Activated CD8-positive, alpha-beta T cell treated with anti-CD3 and anti-CD28 coated beads for 36 hours (primary cell): ENCODE data around the gene DNASE2. TPM values are rescaled to one million over a fixed set of nuclear protein-coding genes. Genes with fewer than 3 reads are reported as not detected.
"Not testable (repeated sequence)": the region's sequence is repeated elsewhere in the genome, so short reads cannot be mapped to it uniquely, and the experiment has no call there.

Experiments
- ATAC-seq: fragments of 200-7000 bp; cut with Tn5 transposase; one replicate; pipeline ENCODE4 v1.10.0; 2021; ENCODE audit warnings: mild to moderate bottlenecking, moderate library complexity
- CTCF ChIA-PET: fragments of 350-600 bp; sonication (Branson Sonifier 250); formaldehyde crosslinking; loops from one replicate; lab custom pipeline; 2021; ENCODE audit warnings: antibody characterized with exemption; lab: Charles Lee
- POLR2A ChIA-PET: fragments of 350-600 bp; sonication (Branson Sonifier 250); formaldehyde crosslinking; loops from one replicate; lab custom pipeline; 2021; ENCODE audit warnings: antibody characterized with exemption; lab: Charles Lee
- DNase-seq: peaks from one replicate; pipeline ENCODE4 v3.0.0-alpha.2; 2020
- H3K27ac Mint-ChIP-seq: one replicate; pipeline ENCODE4 v1.8.0; 2021; ENCODE audit warnings: mild to moderate bottlenecking, mixed read lengths
- H3K27me3 Mint-ChIP-seq: one replicate; pipeline ENCODE4 v1.8.0; 2021; ENCODE audit warnings: mixed read lengths
- H3K36me3 Mint-ChIP-seq: one replicate; pipeline ENCODE4 v1.8.0; 2021; ENCODE audit warnings: low read depth, mixed read lengths
- H3K4me1 Mint-ChIP-seq: one replicate; pipeline ENCODE4 v1.8.0; 2021; ENCODE audit warnings: low read depth, mixed read lengths
- H3K4me3 Mint-ChIP-seq: one replicate; pipeline ENCODE4 v1.8.0; 2021; ENCODE audit warnings: mild to moderate bottlenecking, moderate library complexity, mixed read lengths
- H3K9me3 Mint-ChIP-seq: one replicate; pipeline ENCODE4 v1.8.0; 2021; ENCODE audit warnings: mixed read lengths
- CTCF ChIP-seq: fragments of 200-600 bp; IDR thresholded peaks from one replicate; pipeline ENCODE4 v1.8.0; 2022; ENCODE audit warnings: antibody characterized with exemption, mild to moderate bottlenecking
- intact Hi-C: fragments of 100-400 bp; cut with micrococcal nuclease; formaldehyde crosslinking; loops from one replicate; pipeline ENCODE4 v1.10.0; 2022
- total RNA-seq, 2 experiments: library from RNA; stranded (reverse); gene quantifications; one replicate each; pipeline ENCODE4 v1.2.3, GENCODE V29; 2021

DNASE2 gene
- total RNA-seq, 2 experiments from 2014 or later, result 22.3 to 26.1 TPM

- Mint-ChIP-seq H3K27ac (no peak overlapping the region), H3K36me3 (no peaks in the 10 kb centered on the region), H3K9me3 (peaks cover 5% of the 10 kb centered on the region), H3K4me1 (no peaks in the 10 kb centered on the region), H3K4me3 (no peak overlapping the region), H3K27me3 (no peaks in the 10 kb centered on the region)
- ChIA-PET CTCF (interaction anchor here (1.5 to 2.5 kb wide), 3 partner anchors 11 to 107 kb away, joined by 5 to 14 read pairs (median 7); no protein-coding TSS in a partner anchor), POLR2A (no interaction called here)
- intact Hi-C loops, result no loop called here
- ATAC-seq, result no peak
- TF ChIP-seq CTCF, result no peak
- DNase-seq, result no peak
Observed at GRCh38 chr19:12858041-12858928, 23.0 kb downstream of the DNASE2 start.

GRCh38 chr19:12856653-12857052, 24.6 kb downstream of the DNASE2 start:
- TF ChIP-seq CTCF, result no peak
- POLR2A ChIA-PET, result interaction anchor here (0.6 kb wide), 1 partner anchor 41 kb away, joined by 3 read pairs; no protein-coding TSS in a partner anchor
- Mint-ChIP-seq H3K36me3 (no peaks in the 10 kb centered on the region), H3K9me3 (peaks cover 5% of the 10 kb centered on the region), H3K4me3 (no peak overlapping the region), H3K27ac (no peak overlapping the region), H3K4me1 (no peaks in the 10 kb centered on the region), H3K27me3 (no peaks in the 10 kb centered on the region)
- intact Hi-C loops, result no loop called here
- DNase-seq, result no peak
- CTCF ChIA-PET, result interaction anchor here (1.5 kb wide), 1 partner anchor 109 kb away, joined by 7 read pairs; no protein-coding TSS in a partner anchor
- no peak for ATAC-seq

GRCh38 chr19:12847159-12848139, 33.8 kb downstream of the DNASE2 start:
- peaks cover 3% of the 10 kb centered on the region for H3K4me1 Mint-ChIP-seq
- TF ChIP-seq CTCF, result peak; percentile 100
- peak overlapping the region; percentile 67 for H3K4me3 Mint-ChIP-seq
- peak; percentile 99 for ATAC-seq
- no peaks in the 10 kb centered on the region for H3K36me3 Mint-ChIP-seq
- ChIA-PET POLR2A (interaction anchor here (0.6 to 1.7 kb wide), 7 partner anchors 14 to 936 kb away, joined by 3 to 7 read pairs (median 3); partner anchors contain the start of genes FBXW9, JUNB, PRDX2 and RNASEH2A), CTCF (interaction anchor here (0.6 to 6.7 kb wide), 62 partner anchors 10 to 309 kb away, joined by 3 to 118 read pairs (median 5); partner anchors contain the start of genes DNASE2, GCDH, JUNB and MAN2B1)
- H3K27me3 Mint-ChIP-seq, result peaks cover 25% of the 10 kb centered on the region
- no peaks in the 10 kb centered on the region for H3K9me3 Mint-ChIP-seq
- H3K27ac Mint-ChIP-seq, result peak overlapping the region; percentile 63
- intact Hi-C loops, result loop anchor here (5.0 kb wide), 1 partner anchor 85 kb away; no protein-coding TSS in a partner anchor
- peak; percentile 91 for DNase-seq

GRCh38 chr19:12846613-12847012, 34.6 kb downstream of the DNASE2 start:
- not testable (repeated sequence) for H3K9me3 Mint-ChIP-seq, H3K36me3 Mint-ChIP-seq, H3K27ac Mint-ChIP-seq, DNase-seq, H3K4me1 Mint-ChIP-seq, ATAC-seq
- H3K4me3 Mint-ChIP-seq, result peak overlapping the region; percentile 67
- H3K27me3 Mint-ChIP-seq, result peaks cover 30% of the 10 kb centered on the region
- intact Hi-C loops, result loop anchor here (5.0 kb wide), 1 partner anchor 84 kb away; no protein-coding TSS in a partner anchor
- ChIA-PET POLR2A (interaction anchor here (0.9 to 1.7 kb wide), 3 partner anchors 45 to 90 kb away, joined by 3 to 7 read pairs (median 4); partner anchors contain the start of genes JUNB, PRDX2 and THSD8), CTCF (interaction anchor here (0.6 to 6.7 kb wide), 39 partner anchors 9 to 308 kb away, joined by 3 to 118 read pairs (median 10); partner anchors contain the start of genes GCDH, JUNB, MAN2B1 and RNASEH2A)
